T follicular helper cell (primary cell): Measurements from ENCODE around the gene ANKFN1.
"Not testable (repeated sequence)": the region's sequence is repeated elsewhere in the genome, so short reads cannot be mapped to it uniquely, and the experiment has no call there.

Source experiments
- DNase-seq: peaks from one replicate; pipeline ENCODE4 v3.0.0-alpha.2; 2020; ENCODE audit warnings: low read depth

Gene ANKFN1

DNA sequence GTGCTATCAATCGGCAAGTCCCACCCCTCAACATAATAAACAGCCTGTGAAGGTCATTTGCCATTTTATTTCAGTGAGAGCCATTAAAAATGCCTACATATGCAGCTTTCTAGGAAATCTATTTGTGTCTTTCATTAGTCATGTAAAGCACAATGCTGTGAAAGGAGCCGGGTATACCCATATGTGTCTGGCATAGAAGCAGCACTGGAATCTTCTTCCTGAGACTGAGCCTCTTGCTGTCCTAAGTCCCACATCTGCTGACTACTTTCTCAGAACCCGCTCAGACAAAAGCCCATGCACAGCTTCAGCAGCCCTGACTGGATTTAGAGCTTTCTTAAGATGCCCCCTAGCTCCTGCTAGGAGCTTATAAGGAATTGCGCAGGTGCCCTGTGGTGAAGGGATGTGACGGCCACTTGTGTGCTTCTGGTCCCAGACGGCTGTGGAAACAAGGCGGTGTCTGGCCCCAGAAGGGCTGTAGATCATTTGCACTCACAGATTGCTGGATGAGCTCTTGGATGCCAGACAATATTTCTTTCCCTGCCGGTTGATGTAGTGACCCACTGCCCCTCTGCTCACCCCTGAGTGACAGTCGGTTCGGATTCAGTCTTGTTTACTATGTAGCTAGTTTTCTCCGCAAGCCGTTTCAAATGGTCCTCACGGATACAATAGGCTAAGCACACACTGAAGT, 172.2 kb downstream of the ANKFN1 start:
- no peak for DNase-seq

DNA sequence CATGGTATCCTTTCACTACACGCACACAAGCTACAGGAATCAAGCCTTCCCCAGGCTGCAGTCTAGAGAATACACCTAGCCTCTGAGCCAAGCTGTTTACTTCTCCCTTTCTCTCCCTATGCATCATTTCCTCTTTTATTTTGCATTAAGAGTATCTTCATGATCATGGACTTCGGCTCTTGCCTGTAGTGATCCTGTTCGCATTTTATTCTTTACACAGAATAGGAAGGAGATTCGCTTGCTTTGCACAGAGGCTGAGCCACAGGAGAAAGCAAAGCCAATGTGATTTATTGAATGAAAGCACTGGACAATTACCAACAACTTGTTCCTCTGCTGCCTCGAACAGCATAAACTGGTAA, 172.7 kb downstream of the ANKFN1 start:
- DNase-seq: no peak

DNA sequence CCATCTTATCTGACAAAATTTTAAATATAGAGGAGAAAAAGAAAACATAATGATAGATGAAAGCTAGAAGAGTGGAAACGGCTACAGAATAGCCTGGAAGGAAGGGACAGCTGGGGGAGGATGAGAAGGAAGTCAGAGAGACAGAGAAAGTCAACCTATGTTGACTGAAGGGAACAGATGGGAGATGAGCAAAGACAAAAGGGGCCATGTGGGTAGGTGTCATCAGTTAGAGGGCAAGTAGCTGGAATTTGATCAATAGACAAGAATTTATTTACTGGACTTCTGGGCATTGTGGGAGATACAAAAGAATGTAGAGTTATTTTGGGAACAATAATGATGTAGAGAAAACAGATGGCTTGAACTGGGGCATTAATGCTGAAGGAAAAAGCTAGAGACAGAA, 194.4 kb downstream of the ANKFN1 start:
- DNase-seq: no peak

DNA sequence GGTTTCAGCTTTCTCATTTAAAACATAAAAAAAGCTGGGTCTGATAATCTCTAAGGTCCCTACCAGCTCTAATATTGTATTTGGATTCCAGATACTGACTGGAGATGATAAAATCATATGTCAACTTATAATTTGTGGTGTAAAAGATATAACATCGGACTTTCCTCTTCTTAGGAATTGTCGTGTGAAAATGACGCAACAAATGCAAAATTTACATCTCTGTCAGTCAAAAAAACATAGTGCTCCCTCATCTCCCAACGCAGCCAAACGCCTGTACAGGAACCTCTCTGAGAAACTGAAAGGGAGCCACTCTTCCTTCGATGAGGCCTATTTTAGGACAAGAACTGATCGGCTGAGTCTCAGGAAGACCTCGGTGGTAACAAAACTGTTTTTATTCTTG, 197.3 kb downstream of the ANKFN1 start:
- DNase-seq: no peak

DNA sequence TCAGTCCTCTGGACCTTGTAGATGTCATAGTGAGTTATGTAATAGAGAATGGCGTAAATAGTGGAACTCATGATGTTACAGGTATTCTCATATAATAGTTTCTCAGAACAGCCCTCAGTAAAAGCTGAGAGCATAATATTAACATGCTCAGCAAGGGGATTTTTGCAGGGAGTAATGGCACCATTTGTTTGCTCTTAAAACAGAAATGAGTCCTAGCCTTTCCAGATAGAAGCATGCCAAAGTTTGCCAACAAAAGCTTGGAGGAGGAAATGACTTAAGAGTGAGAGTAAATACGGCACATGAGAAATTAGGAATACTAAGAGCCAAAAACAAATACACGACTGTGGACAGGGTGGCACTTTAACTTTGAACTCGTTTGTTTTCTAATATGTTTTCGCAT, 198.4 kb downstream of the ANKFN1 start:
- no peak for DNase-seq

DNA sequence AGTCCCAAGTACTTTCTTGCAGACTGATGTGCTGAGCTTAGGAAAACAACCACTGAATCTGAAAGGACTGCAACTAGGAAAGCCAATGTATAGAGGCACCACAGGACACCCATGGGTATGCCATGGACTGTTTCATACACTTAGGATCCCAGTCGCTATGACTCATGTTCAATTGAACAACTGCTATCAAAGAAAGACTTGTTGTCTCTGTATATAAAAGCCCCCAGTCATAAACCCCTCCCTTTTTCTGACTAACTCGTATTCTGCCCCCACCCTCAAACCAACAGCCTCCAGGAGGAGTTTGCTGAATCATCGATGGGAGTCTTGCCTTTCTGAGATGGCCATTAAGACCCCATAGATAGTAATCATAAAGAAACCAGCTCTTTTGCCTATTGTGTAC, 205.4 kb downstream of the ANKFN1 start:
- no peak for DNase-seq

DNA sequence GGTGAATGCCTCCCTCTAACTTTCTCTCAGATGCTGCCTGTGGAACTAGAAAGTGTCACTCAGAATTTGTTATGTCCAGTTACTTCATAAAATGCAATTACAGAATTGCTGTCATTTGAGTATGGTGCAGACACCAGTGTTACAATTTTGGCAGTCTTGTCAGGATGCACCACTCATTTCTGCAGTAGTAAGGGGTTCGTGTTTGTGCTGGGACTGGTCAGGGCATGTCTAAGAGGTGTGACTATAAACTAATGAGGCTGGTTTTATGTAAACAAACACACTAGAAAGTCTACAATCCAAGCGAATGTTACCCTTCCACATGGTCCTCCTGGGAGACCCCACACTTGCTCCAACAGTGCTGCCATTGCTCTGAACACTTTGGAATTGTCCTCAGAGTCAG, 206.2 kb downstream of the ANKFN1 start:
- DNase-seq: no peak

DNA sequence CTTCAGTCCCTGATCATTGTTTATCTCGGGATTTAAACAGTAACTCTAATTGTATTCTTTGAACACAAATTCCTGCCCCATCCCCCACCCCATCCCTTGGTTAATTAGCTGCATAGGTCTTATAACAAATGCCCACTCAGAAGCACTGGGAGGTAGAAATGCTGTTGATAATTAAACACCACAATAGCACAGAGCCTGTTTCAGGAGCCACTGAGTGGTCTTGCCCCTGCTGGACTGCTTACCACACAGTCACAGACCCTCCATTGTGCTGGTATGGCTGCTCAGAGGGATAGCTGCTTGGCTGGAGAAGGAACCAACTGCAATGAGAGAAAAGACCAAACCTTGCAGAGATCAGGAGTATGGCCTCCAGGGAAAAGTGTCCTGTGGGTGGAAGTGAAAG, 214.1 kb downstream of the ANKFN1 start:
- DNase-seq: no peak

DNA sequence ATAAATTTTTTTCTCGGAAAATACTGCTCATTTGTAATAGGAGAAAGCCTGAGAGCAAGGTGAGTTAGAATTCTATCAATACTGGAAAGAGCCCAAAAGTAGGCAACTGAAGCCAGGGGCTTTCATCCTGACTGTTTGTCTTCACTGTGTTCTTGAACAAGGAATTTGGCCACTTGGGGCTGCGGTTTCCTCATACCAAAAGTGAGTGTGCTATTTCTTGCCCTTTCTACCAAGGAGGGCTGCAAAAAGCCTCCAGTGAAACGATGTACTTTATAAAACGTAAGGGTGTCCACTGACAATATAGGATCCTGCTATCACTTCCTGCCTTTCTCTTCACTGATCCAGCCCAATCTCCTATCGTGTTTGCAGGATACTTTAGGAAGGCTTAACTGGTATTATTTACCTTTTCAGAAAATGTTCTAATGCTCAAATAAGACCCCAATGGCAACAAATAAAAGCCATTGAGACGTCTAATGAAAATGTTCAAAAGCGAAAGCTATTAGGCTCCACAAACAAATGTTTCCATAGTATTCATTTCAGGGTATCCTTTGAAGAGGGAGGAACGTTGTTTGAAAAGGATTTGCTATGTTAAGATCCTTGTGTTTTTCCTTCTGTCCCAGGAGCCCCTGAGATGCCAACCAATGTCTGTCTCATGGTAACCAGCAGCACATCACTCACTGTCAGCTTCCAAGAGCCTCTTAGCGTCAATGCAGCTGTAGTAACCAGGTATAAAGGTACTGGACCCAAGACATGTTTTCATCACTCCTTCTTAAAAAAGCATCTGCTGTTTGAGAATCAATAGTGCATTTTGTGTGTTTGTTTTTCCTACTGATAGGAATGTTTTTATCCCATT, 220.9 kb downstream of the ANKFN1 start:
- DNase-seq: no peak

DNA sequence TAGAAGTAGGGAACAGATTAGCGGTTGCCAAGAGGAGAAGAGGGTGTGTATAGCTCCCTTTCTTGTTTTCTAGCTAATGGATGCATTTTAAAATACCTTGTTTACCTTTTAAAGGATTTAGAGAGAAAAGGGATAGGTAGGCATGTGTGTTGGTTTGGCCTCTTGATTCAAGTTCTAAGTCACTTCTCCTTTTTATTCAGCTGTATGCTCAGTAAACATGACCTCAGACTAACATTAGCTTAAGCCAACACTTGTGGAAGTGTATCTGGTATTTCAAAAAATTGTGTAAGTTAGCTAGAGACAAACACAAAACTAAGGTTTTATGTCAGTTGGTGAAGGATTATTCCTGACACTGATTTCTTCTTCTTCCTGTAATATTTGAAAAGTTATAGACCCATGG, 236.1 kb downstream of the ANKFN1 start:
- no peak for DNase-seq

DNA sequence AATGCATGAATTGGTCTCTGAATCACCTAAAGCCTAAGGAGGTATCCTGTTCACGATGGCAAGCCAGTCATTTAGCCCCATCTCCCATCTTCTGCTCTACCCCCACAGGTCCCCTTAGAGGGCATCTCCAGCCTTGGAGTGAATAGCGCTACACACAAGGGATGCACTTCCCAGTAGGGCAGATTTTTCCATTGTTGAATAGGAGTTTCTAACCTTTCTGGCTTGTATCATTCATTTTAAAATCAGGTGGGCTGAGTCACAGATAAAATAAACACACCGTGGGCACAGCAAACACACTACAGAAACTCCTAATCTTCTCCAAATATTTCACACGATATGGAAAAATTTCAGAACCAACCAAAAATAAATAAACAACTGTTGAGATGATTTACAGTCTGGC, 239.0 kb downstream of the ANKFN1 start:
- no peak for DNase-seq

DNA sequence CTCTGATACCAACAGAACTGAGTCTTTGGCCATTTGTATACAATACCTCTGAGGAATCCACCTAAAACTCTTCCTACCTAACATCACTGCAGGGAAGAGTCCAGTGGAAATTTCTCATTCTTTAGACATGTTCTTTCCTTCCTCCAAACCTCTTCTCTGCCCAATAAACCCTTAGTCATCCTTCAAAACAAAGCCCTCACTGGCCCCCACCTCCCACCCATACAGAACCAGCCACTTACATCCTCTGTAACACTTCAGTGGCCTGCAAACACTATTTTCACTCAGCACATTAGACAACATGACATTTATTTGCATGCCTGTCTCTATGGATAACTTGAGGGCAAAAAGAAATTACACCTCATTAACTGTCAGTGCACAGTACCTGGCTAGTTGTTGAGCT, 239.9 kb downstream of the ANKFN1 start:
- no peak for DNase-seq

DNA sequence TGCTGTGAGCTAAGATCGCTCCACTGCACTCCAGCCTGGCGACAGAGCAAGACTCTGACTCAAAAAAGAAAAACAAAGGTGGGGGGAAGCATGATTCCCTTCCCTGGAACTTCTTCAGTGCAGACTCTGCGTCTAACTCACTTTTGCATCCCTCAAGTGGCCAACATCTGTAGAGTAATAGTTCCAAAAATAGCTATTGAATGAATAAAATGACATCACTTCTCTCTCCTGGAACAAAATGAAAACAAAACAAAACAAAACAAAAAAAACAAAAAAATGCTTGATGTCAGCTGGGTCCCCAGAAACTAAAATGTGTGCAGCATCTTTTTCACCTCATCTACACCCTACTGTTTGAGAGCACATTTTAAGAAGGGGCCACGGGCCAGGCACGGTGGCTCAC, 242.5 kb downstream of the ANKFN1 start:
- DNase-seq: no peak

DNA sequence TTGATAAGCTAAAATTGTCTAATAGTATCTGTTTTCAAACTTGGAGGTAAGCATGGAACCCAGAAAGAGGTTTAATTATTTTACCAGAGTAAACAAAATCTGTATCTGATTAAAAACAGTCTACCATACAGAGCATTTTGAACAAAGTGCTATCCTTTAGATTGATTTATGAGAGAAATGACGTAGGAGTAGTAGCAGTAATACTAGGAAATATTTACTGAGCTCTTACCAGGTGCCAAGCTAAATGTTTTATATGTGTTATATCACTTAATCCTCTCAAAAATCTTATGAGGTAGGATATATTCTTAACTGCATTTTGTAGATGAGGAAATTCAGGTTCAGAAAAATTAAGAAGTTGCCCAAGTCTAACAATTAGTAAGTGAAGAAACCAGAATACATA, 253.8 kb downstream of the ANKFN1 start:
- no peak for DNase-seq

DNA sequence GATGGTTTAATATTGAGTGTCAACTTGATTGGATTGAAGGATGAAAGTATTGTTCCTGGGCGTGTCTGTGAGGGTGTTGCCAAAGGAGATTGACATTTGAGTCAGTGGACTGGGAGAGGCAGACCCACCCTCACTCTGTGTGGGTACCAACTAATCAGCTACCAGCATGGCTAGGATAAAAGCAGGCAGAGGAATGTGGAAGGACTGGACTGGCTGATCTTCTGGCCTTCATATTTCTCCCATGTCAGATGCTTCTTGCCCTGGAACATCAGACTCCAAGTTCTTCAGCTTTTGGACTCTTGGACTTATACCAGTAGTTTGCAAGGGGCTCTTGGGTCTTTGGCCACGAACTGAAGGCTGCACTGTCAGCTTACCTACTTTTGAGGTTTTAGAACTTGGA, 259.1 kb downstream of the ANKFN1 start:
- not testable (repeated sequence) for DNase-seq

DNA sequence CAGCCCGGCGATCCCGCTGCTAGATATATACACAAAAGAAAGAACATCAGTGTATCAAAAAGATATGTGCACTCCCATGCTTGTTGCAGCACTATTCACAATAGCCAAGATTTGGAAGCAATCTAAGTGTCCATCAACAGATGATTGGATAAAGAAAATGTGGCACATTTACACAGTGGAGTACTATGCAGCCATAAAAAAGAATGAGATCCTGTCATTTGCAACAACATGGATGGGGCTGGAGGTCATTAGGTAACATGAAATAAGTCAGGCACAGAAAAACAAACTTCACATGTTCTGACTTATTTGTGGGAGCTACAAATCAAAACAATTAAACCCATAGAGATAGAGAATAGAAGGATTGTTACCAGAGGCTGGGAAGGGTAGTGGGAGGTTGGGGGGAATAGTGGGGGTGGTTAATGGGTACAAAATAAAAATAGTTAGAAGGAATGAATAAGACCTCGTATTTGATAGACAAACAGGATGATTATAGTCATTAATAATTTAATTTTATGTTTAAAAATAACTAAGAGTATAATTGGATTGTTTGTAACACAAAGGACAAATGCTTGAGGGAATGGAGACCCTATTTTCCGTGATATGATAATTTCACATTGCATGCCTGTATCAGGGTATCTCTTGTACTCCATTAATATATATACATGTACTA, 263.5 kb downstream of the ANKFN1 start:
- no peak for DNase-seq

DNA sequence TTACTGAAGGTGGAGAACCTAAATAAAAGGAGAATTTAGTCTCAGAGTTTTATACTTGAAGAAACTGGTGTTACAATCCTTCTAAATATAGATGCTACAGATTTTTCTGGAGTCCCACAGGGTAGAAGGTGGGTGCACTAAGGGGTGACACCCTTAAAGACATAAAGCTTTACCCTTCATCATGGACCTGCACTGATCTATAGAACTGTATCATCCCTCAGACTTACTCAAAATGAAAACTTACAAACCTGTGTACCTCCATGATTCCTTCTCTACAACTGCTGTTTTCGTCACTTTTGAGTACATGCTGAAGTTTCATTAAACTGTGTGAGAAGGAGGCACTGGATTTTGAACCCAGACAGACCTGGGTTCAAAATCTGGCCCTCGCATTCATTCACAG, 270.7 kb downstream of the ANKFN1 start:
- no peak for DNase-seq

DNA sequence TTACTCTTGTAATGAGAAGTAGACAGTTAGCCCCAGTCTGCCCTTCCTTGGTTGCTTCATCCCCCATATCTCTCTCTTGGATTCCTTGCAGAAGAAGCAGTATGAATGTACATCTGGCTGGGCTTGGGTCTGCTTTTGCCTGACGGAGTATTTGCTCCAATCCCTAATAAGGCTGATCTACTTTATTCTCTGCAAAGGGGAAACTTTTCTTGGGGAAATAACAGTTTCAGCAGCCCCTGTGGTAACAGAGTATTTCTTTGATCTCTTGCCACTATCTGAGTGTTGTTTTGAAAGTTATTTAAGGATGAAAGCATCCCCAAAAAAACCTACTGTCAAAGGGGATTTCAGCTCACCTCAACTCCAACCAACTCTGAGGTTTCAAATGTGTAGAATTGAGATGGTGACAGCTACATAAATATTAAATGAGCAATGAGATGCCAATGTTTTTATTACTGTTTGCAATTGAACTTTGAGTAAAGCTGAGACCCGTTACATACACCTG, 271.3 kb downstream of the ANKFN1 start:
- DNase-seq: no peak

DNA sequence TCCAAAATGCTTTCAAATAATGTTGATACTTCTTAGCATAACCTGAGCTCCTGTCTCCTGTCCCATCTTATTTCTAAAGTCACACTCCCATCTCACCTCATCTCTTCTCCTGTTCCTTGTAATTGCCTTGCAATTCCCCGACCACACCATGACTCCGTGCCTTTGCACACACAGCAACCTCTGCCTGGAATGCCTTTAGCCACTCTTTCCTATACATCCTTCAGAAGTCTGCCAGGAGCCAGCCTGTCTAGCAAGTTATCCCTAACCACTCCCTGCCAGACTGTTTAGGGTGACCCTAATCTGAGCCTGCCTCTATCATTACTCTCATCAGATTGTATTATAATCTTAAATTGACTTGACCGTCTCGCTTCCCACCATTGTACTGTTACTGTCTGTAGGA, 272.2 kb downstream of the ANKFN1 start:
- no peak for DNase-seq

DNA sequence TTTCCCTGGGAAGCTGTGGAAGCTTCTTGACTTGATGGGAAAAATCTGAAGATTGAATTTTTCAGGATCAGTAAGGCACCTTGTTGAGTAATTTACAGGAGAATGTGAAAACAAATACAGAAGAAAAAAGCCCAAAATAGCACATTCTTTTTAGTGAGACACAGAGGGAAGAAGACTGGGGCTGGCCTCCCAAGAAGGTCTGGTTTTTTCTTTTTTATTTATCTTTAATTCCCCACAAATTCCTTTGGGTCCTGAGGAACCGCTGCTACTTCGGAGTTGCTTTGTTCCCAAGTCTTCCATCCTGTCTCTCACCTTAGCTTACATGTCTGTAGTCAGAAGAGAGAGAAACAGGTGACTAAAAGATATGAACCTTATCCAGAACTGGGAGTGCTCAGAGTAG, 273.6 kb downstream of the ANKFN1 start:
- no peak for DNase-seq

DNA sequence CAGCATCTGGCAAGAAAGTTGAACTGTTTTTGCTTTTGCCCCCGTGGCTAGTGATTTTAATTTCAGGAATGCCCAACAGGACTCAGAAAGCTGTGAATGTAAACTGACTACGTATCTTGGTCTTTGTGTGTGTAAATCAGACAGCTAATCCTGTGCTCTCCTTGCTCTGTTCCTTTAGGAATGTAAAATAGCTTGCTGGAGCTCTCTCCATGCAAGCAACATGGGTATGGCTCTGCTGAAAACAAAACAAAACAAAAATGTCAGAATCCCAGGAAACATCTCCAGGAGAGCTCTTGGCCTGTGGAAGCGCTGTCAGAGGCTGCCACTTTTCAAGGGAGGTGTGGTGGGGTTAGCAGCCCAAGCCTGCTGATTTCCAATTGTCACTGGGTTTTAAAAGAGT, 278.5 kb downstream of the ANKFN1 start:
- no peak for DNase-seq

DNA sequence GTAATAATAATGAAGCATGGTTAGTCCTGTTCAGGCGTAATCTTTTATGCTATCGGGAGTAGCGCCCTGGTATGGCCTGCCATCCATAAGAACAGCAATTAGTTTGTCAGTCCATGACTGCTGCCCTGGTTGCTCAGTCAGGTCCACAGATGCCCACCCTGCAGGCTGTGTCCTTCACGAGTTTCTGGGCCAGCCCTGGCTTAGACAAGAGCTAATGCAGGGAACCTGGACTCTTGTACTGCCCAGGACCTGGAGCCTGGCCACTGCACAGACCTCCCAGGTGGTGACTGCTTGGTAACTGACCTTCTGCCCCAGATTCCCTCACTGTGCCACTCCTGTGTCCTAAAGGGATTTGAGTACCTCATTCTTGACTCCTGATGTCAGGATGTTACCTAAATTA, 279.2 kb downstream of the ANKFN1 start:
- DNase-seq: no peak

DNA sequence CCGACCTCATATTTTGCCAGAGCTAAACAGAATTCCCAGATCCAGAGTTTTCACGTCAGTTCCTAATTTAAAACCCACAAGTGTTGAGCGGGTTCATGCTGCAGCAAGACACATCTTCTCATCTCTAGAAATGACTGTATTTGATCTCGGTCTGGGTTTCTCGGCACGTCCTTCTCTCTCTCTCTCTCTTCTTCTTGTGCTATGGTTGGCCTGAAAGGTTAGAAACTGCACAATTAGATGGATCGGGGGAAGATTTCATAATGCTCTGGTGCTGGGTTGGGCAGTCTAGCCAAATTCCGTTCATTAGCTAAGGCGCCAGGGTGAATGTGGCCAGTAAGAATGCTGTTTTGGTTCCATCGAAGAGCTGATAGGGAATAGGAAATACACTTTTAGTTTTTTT, 281.3 kb downstream of the ANKFN1 start:
- no peak for DNase-seq
